ENCODE data around the gene PANK4.

DNA sequence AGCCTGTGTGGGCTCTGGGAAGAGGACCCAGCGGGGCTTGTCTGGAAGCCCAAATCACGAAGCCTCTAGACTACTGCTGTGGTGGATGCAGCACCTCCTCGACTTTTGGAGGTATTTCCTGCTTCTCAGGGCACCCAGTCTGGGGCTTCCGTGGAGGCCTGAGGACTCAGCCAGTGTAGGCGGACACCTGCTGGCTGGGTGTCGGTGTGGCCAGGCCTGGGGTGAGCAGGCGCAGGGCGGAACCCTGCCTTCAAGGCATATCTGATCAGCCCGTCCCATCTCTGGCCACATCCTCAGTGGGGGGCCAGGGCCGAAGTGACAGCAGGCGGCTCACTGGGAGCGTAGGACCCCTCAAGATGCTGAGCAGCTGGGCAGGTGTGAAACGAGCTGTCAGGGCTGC is 43.4 kb downstream of the PANK4 start:
- TF ChIP-seq ISL1 (CRISPR knock-in tag; IDR thresholded peaks at IDR 0.05) (no peak), ZC3H10 (CRISPR knock-in tag; IDR thresholded peaks at IDR 0.05) (no peak), ZFP3 (CRISPR knock-in tag; IDR thresholded peaks at IDR 0.05) (no peak), ZNF70 (CRISPR knock-in tag; IDR thresholded peaks at IDR 0.05) (no peak), ZNF8 (CRISPR knock-in tag; IDR thresholded peaks at IDR 0.05) (no peak), CSDC2 (CRISPR knock-in tag; IDR thresholded peaks at IDR 0.05) (no peak), GLIS3 (CRISPR knock-in tag; IDR thresholded peaks at IDR 0.05) (no peak), ARNTL (CRISPR knock-in tag; IDR thresholded peaks at IDR 0.05; ENCODE audit: borderline replicate concordance, low read depth) (no peak), ZNF565 (CRISPR knock-in tag; conservative IDR thresholded peaks at IDR 0.05; ENCODE audit: low read depth) (no peak), PPARA (CRISPR knock-in tag; IDR thresholded peaks at IDR 0.05; ENCODE audit: borderline replicate concordance) (no peak)
- TF ChIP-seq, protein P1, sequence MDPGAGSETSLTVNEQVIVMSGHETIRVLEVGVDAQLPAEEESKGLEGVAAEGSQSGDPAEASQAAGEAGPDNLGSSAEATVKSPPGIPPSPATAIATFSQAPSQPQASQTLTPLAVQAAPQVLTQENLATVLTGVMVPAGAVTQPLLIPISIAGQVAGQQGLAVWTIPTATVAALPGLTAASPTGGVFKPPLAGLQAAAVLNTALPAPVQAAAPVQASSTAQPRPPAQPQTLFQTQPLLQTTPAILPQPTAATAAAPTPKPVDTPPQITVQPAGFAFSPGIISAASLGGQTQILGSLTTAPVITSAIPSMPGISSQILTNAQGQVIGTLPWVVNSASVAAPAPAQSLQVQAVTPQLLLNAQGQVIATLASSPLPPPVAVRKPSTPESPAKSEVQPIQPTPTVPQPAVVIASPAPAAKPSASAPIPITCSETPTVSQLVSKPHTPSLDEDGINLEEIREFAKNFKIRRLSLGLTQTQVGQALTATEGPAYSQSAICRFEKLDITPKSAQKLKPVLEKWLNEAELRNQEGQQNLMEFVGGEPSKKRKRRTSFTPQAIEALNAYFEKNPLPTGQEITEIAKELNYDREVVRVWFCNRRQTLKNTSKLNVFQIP (CRISPR knock-in tag; IDR thresholded peaks at IDR 0.05; ENCODE audit: borderline replicate concordance, low read depth) = no peak
- TF ChIP-seq, protein P2, sequence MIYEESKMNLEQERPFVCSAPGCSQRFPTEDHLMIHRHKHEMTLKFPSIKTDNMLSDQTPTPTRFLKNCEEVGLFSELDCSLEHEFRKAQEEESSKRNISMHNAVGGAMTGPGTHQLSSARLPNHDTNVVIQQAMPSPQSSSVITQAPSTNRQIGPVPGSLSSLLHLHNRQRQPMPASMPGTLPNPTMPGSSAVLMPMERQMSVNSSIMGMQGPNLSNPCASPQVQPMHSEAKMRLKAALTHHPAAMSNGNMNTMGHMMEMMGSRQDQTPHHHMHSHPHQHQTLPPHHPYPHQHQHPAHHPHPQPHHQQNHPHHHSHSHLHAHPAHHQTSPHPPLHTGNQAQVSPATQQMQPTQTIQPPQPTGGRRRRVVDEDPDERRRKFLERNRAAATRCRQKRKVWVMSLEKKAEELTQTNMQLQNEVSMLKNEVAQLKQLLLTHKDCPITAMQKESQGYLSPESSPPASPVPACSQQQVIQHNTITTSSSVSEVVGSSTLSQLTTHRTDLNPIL (CRISPR knock-in tag; IDR thresholded peaks at IDR 0.05; ENCODE audit: low read depth) = no peak
- TF ChIP-seq, protein P3, sequence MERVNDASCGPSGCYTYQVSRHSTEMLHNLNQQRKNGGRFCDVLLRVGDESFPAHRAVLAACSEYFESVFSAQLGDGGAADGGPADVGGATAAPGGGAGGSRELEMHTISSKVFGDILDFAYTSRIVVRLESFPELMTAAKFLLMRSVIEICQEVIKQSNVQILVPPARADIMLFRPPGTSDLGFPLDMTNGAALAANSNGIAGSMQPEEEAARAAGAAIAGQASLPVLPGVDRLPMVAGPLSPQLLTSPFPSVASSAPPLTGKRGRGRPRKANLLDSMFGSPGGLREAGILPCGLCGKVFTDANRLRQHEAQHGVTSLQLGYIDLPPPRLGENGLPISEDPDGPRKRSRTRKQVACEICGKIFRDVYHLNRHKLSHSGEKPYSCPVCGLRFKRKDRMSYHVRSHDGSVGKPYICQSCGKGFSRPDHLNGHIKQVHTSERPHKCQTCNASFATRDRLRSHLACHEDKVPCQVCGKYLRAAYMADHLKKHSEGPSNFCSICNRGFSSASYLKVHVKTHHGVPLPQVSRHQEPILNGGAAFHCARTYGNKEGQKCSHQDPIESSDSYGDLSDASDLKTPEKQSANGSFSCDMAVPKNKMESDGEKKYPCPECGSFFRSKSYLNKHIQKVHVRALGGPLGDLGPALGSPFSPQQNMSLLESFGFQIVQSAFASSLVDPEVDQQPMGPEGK (CRISPR knock-in tag; IDR thresholded peaks at IDR 0.05; ENCODE audit: borderline replicate concordance) = no peak

All from SK-N-SH treated with all-trans-retinoic acid at 6 μM for 48 hours (cell line).